Erythroblast (primary cell): ENCODE data around the gene HOXB5.

ENCODE experiments used
- GATA1 ChIP-seq: IDR thresholded peaks from 2 replicates; pipeline ENCODE4 v1.6.1; 2011; ENCODE audit warnings: low read depth, mild to moderate bottlenecking, control low read depth, low read length, moderate library complexity
- POLR2A ChIP-seq: IDR thresholded peaks from 2 replicates; pipeline ENCODE4 v1.6.1; 2011; ENCODE audit warnings: mild to moderate bottlenecking, low read length

- TF ChIP-seq POLR2A (no peak), GATA1 (no peak)
These were observed 34.3 kb downstream of the HOXB5 start for GRCh38 chr17:48559122-48559839.
